Thyroid gland (tissue), 4 donors: ENCODE results near the gene DISC1.
"Not testable (repeated sequence)": the region's sequence is repeated elsewhere in the genome, so short reads cannot be mapped to it uniquely, and the experiment has no call there.

Experiments
- CTCF ChIP-seq, 6 experiments: fragments of 200-600 bp in 3 of 6; fragments of 450-650 bp in 3 of 6; sonication (generic) in 3 of 6; IDR thresholded peaks; one replicate each; pipeline ENCODE4 v1.5.1; 2016 to 2019; ENCODE audit warnings: antibody characterized with exemption in 6 of 6, mild to moderate bottlenecking in 2 of 6, inconsistent platforms in 1 of 6, moderate library complexity in 1 of 6
- POLR2A ChIP-seq, 2 donors: fragments of 450-650 bp; IDR thresholded peaks; one replicate each; pipeline ENCODE4 v1.6.1; 2017; ENCODE audit warnings: antibody characterized with exemption in 2 of 2, mild to moderate bottlenecking in 2 of 2, moderate library complexity in 1 of 2

GRCh38 chr1:231961801-231962200 lies 335.2 kb downstream of the DISC1 start:
- not testable (repeated sequence) for TF ChIP-seq CTCF, POLR2A (IDR thresholded peaks at IDR 0.05)
